Measurements from ENCODE around the gene PDE11A.
"Not testable (repeated sequence)": the region's sequence is repeated elsewhere in the genome, so short reads cannot be mapped to it uniquely, and the experiment has no call there.

PDE11A gene

GRCh38 chr2:177881008-177881747, 191.4 kb downstream of the PDE11A start:
- no peak for DNase-seq

- no peak for DNase-seq
Observed at GRCh38 chr2:177880285-177880684, 192.3 kb downstream of the PDE11A start.

- DNase-seq = no peak
Observed at GRCh38 chr2:177876950-177877349, 195.6 kb downstream of the PDE11A start.

GRCh38 chr2:177874686-177875085, 197.9 kb downstream of the PDE11A start:
- DNase-seq = no peak

GRCh38 chr2:177873915-177874314, 198.7 kb downstream of the PDE11A start:
- no peak for DNase-seq

GRCh38 chr2:177872286-177872685, 200.3 kb downstream of the PDE11A start:
- DNase-seq = no peak

GRCh38 chr2:177869912-177870311, 202.7 kb downstream of the PDE11A start:
- no peak for DNase-seq

- DNase-seq = no peak
Observed at GRCh38 chr2:177869209-177869608, 203.4 kb downstream of the PDE11A start.

- DNase-seq = no peak
Observed at GRCh38 chr2:177868806-177869205, 203.8 kb downstream of the PDE11A start.

GRCh38 chr2:177857538-177857937, 215.0 kb downstream of the PDE11A start:
- DNase-seq = no peak

- no peak for DNase-seq
Observed at GRCh38 chr2:177852389-177852788, 220.2 kb downstream of the PDE11A start.

- DNase-seq = no peak
Observed at GRCh38 chr2:177843188-177843587, 229.4 kb downstream of the PDE11A start.

GRCh38 chr2:177842243-177842642, 230.3 kb downstream of the PDE11A start:
- no peak for DNase-seq

- DNase-seq = not testable (repeated sequence)
Observed at GRCh38 chr2:177835418-177836204, 237.0 kb downstream of the PDE11A start.

- no peak for DNase-seq
Observed at GRCh38 chr2:177832611-177833433, 239.8 kb downstream of the PDE11A start.

- DNase-seq = no peak
Observed at GRCh38 chr2:177830881-177831386, 241.6 kb downstream of the PDE11A start.

- no peak for DNase-seq
Observed at GRCh38 chr2:177828557-177828956, 244.0 kb downstream of the PDE11A start.

GRCh38 chr2:177826897-177827296, 245.7 kb downstream of the PDE11A start:
- DNase-seq = no peak

- no peak for DNase-seq
Observed at GRCh38 chr2:177822941-177823340, 249.6 kb downstream of the PDE11A start.

- DNase-seq = no peak
Observed at GRCh38 chr2:177818412-177818811, 254.2 kb downstream of the PDE11A start.

GRCh38 chr2:177817300-177817699, 255.3 kb downstream of the PDE11A start:
- no peak for DNase-seq

GRCh38 chr2:177816766-177817165, 255.8 kb downstream of the PDE11A start:
- DNase-seq = no peak

- no peak for DNase-seq
Observed at GRCh38 chr2:177812713-177813396, 259.7 kb downstream of the PDE11A start.
